ENCODE data around the gene CCDC40.
"Not testable (repeated sequence)": the region's sequence is repeated elsewhere in the genome, so short reads cannot be mapped to it uniquely, and the experiment has no call there.

CCDC40 gene, protein sequence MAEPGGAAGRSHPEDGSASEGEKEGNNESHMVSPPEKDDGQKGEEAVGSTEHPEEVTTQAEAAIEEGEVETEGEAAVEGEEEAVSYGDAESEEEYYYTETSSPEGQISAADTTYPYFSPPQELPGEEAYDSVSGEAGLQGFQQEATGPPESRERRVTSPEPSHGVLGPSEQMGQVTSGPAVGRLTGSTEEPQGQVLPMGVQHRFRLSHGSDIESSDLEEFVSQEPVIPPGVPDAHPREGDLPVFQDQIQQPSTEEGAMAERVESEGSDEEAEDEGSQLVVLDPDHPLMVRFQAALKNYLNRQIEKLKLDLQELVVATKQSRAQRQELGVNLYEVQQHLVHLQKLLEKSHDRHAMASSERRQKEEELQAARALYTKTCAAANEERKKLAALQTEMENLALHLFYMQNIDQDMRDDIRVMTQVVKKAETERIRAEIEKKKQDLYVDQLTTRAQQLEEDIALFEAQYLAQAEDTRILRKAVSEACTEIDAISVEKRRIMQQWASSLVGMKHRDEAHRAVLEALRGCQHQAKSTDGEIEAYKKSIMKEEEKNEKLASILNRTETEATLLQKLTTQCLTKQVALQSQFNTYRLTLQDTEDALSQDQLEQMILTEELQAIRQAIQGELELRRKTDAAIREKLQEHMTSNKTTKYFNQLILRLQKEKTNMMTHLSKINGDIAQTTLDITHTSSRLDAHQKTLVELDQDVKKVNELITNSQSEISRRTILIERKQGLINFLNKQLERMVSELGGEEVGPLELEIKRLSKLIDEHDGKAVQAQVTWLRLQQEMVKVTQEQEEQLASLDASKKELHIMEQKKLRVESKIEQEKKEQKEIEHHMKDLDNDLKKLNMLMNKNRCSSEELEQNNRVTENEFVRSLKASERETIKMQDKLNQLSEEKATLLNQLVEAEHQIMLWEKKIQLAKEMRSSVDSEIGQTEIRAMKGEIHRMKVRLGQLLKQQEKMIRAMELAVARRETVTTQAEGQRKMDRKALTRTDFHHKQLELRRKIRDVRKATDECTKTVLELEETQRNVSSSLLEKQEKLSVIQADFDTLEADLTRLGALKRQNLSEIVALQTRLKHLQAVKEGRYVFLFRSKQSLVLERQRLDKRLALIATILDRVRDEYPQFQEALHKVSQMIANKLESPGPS

DNA sequence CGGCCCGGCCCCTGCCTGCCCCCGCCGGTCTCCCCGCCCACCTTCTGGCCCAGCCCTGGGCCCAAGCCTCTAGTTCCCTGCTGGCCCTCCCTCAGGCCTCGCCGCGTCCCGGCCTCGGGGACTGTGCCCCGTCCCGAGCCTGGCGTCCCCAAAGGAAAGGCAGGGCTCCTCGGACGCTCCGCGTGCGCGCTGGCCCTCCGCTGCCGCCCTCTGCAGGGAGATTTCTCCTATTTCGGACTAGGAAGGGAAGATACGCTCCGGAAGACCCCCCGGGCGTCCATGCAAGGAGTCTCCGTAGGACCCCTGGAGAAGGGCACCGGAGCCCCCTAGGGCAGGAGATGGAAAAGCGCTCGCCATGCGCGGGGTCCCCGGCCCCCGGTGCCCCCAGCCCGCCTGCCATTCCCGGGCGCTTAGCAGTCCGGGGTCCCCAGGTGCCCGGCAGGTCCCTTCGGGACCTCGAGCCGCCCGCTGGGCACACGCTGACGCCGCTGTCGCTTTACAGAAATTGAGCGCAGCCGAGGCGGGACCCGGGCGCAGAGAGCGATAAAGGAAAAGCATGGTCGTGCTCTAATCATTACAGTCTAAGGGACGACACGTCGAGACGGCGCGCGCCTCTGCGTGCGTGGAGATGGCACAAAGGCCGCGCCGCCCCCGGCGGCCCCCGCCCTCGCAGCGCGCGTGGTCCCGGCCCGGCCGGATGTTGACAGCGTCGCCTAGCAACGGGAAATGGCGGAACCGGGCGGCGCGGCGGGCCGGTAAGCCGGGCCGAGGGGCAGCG lies at the start of gene CCDC40:
CCDC40 (plus strand) TSS at position 706 of the 778 bp plus-strand sequence; CDS start at position 727, 21 bp downstream.
- peak; percentile 67 for DNase-seq (ENCODE audit: low spot score)

DNA sequence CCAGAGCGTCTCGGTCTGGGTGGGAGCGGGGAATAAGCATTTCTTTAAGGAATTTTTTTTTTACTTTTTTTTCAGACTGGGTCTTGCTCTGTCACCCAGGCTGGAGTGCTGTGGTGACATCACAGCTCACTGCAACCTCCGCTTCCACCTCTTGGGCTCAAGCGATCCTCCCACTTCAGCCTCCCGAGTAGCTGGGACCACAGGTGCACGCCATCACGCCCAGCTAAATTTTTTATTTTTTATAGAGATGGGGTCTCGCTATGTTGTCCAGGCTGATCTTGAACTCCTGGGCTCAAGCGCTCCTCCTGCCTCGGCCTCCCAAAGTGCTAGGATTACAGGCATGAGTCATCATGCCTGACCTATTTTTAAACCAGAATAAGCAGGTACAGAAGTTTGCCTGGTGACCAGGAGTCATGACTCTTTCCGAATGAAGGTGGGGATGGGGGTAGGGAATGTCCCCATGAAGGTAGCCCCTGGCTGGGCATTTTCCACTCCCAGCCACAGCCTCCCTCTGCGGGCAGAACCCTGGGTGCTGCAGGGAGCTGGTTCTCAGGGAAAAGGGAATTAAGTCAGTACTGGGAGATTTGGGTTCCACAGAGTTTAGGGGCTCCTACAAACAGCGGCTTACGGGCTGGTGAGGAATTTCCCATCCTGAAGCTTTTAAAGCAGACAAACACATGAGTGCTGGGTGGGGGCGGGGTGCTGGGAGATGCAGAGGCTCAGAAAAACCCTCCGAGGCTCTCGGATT lies 49.1 kb upstream of the CCDC40 start:
- DNase-seq (ENCODE audit: low spot score), result no peak

DNA sequence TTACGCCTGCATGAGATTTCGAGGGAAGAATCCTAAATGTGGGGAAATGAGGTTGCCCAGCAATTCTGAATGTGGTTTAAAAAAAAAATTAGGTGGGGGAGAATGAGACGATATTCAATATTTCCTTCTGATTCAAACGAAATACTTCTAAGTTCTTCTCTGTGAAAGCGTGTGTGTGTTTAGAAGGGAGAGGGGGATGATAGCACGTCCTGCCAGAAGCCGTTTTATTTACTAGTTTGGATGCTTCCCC lies 48.6 kb upstream of the CCDC40 start:
- no peak for DNase-seq (ENCODE audit: low spot score)

DNA sequence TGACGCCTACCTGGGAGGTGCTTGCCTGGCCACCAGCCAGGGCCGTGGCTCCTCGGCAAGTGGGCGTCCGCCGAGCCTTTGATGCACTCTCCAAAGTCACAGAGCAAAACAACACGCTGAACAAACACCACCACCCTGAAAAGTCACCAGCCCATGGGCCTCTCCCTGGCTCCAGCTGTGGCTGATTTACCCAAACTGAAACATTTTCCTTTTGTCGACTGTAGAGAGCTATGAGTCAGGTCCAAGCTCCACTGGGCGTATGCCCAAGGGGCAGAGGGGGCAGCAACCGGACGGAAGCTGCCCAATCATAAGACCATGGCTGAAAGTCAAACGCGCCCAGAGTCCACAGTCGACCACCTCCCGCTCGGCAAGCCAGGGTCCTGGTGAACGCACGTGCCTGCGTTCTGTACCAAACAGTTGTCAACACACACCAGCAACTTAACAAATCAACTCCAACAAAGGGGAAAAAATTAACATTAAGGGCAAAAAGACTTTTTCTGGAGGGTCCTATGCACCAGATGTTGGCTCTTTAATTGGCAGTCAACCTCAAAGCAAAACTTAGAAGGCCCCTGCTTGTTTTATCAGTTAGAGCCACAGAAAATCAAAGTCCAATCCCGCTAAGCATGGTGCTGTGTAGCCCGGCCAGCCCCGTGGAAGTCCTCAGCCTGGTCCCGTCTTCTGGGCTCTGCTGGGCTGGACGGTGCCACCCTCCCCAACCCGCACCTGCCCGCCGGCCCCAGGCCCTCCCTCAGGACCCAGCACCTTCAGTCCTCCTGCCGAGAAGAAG lies 48.1 kb upstream of the CCDC40 start:
- no peak for DNase-seq (ENCODE audit: low spot score)

DNA sequence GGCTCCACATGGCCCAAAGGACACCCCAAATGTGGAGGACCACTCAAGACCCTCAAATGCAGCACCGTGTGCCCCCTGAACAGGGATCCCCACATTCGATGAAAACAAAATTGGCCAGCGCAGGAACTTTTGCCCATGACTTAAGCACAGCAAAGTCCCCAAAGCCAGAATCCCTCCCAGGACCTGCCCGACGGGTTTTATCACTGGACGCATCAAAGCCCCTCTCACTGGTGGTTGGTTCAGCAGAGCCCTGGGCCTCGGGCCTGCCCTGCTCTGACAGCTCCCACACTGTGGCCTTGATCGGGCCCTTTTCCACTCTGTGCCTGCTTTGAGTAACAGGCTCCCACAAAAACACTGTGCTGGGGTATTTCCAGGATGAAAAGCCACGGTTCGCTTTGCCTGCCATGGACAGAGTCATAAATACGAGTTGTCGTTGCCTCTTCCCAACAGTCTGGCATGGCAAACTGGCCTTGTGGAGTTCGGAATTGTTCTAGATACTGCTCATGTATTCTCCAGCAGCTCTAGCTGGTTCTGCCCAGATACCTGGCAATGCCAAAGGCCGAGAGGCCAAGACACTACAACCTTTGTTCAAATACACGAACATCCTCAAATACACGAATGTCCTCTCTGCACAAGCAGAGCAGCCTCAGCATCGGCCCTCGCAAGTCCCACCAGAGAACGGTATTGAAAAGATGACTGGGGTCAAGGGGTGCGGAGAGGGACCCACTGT lies 47.2 kb upstream of the CCDC40 start:
- no peak for DNase-seq (ENCODE audit: low spot score)

DNA sequence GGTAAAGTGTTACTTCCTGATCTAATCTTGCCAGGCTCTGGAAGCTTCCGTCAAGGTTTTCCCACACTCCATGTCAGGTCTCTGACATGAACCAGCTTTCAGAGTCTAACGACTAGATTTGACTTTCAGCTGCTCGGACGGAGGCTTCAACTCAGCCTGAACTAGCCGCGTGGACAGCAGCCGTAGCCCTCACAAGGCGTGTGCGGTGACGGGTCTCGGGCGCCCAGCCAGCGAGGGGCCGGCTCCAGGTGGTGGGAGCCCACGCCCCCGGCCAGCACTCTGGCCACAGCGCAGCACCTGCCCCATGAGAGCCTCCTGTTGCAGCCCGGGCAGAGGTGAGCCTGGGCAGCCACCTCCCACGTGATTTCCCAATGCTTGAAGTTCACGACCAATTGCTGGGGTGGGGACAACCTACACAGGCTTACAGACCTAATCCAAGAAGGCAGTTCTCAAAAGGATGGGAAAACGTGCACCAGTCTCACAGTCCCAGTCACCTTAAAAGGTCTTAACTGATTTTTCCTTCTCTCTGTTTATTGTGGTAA lies 46.3 kb upstream of the CCDC40 start:
- no peak for DNase-seq (ENCODE audit: low spot score)

DNA sequence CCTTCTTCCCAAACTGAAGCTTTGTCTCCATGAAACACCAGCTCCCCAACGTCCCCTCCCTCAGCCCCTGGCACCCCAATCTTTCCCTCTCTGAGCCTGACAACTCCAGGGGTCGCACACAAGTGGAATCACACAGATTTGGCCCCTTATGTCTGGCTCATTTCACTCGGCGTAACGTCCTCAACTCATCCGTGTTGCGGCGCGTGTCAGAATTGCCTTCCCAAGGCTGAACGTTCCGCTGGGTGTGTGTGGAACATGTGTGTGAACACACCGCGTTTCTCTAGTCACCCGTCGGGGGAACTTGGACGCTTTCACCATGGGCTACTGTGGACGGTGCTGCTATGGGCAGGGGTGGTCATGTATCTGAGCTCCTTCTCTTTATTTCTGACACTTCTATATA lies 45.7 kb upstream of the CCDC40 start:
- no peak for DNase-seq (ENCODE audit: low spot score)

DNA sequence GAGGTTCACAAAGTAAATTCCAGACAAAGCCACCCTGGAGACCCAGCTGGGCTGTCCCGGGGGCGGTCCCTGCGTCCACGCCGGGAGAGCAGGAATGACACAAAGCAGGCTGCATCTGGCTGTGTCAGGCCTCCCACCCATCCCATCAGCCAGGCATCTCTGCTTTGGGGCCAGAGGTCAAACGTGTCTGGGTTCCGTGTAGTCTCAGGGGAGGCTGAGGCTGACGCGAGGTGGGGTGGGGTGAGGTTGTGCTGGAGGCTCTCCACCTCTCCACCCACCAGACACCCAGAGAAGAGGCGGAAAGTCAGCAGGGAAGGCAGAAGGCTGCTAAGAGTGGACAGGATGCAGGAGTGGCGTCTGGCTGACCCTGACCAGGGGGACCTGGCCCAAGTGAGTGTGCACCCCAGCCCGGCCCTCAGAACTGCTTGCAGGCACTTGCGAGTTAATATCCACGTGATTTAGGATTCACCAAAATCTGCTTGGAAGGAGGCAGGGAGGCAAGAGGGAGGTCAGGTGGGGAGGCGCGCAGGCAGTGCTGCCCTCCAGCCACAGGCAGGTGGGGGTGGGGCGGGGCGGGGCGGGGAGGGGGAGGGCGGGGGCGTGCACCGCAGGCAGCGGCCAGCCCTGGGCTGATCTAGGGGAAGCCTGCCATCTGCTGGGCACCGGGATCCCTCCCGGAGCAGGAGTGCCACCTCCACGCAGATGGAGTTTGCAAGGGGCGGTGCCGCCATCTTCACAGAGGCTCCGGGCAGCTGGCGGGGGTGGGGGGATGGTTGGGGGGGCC lies 45.1 kb upstream of the CCDC40 start:
- DNase-seq (ENCODE audit: low spot score), result peak; percentile 90

DNA sequence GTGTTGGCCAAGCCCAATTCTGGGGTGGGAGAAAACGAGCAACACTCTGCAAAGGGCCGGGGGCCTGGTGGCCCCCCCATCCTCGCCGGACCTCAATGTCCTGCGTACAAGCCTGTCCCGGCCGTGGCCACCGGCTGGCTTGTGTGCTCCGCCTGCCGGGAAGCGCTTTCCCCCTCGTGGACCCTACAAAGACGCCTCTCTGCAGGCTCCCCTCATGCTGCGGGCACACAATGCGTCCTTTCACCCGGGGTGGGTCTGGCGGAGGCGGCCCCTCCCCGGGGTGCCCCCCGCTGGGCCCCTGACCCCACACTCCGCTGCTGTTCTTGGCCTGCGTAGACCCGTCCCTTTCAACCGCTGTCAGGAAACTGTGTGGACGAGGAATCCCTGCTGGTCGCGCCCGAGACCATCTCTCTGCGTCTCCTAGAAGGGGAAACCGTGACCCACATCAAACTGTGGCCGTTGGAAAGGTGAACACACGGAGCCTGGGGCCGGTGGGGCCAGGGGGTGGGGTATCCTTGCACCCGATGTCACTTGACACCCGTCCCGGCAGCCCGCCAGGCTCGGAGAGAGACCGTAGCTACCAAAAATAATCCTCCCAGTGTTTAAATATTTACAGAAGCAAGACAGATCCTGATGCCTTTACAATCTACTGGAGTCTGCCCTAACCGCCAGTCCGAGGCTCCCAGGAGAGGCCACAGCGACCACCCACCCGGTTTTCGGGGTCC lies 44.4 kb upstream of the CCDC40 start:
- no peak for DNase-seq (ENCODE audit: low spot score)

DNA sequence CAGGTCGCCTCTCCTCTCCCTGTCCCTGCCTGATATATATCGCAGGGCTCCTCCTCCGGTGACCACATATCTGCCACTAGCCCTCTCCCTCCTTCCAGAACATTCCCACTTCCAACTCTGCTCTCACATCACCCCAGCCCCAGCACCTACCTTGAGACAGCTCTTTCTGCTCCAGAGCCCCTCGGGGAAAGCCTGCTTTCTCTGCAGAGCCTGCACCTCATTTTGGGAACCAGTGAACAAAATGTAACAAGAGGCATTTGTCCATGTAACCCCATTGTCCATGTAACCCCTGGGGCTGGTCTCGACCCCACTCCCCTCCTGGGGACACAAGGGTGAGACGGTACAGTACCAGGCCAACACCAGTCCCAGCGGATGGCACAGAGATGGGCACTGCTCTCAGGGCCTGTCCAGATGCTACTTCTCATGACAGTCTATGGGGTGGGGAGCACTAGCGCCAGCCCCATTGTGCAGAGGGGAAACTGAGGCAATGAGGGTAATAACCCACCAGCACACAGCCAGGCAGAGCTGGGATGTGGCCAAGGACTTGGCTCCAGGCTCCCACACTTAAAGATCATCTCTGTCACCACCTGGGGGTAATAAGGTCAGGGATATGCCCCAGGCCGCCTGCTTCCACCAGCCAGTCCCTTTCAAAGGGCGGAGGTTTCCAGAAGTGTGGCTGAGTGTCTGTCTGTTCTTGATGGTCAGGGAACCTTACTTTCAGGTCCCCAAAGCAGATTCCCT lies 43.6 kb upstream of the CCDC40 start:
- no peak for DNase-seq (ENCODE audit: low spot score)

DNA sequence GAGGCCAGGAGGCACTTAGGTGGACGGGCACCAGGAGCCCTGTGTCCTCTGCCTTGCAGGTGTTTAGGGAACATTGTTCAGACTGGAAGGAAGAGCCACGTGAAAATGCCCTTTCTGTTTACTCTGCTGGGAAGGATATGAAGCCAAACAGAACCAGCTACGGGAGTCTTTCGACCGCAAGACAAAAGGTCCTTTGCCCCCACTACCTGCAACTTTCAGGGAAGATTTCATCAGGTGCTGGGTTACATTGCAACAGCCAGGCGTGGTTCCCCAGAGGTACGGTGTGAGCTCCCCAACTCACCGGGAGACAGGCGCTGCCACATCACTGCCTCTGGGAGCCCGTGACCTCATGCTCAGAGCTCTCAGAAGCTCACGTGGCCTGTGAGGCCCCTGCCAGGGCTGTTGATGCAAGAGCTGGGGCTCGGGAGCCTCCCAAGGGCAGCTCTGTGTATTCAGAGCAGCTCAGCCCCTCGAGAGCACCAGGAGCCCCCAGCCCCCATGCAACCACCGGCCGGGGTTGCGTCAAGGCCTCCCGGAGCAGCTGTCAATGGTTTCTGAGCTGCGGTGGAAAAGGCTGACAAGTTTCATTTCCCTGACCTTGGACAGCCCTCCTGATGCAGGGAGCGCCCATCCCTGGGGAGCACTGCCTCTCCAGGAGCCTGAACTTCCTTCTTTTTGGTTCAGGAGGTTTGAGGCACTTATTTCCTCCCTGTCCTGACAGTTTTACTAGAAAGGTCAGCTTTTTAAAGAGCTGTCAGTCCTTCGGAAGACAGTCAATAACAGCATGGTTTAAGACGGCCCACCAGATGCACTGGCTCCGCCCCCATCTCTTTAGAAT lies 42.8 kb upstream of the CCDC40 start:
- peak; percentile 22 for DNase-seq (ENCODE audit: low spot score)

DNA sequence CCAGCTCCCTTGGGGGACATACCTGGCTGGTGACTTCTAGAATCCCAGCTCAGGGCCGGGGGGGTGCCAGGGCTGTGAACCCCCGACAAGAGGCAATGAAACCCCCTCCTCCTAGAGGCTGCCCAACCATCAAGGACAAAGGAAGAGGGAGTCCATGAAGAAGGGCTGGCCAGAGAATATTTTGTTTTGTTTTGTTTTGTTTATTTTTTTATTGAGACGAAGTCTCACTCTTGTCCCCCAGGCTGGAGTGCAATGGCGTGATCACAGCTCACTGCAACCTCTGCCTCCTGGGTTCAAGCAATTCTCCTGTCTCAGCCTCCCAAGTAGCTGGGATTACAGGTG lies 42.2 kb upstream of the CCDC40 start:
- not testable (repeated sequence) for DNase-seq (ENCODE audit: low spot score)

DNA sequence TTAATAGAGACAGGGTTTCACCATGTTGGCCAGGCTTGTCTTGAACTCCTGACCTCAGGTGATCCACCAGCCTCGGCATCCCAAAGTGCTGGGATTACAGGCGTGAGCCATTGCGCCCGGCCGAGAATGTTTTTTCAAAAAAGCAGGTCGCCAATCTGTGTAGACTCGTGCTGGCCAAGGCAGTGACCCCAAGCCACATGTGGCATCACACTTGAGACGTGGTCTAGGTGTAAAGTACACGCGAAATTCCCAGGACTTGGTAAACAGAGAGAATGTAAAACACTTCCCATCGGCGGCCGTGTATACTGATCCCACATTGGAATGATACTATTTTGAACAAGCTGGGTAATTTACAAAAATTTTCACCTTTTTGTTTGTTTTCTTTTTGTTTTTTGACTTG lies 41.8 kb upstream of the CCDC40 start:
- DNase-seq (ENCODE audit: low spot score), result no peak

DNA sequence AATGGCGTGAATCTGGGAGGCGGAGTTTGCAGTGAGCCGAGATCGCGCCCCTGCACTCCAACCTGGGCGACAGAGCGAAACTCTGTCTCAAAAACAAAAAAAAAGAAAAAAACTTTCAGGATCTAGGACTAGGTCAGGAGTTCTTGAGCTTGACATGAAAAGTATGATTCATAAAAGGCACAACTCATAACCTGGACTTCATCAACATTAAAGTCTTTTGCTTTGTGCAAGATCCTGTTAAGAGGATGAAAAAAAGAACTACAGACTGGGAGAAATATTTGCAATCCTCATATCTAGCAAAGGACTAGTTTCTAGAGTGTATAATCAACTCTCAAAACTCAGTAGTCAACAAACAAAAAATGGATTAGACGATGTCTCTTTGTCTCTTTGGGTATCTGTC lies 40.7 kb upstream of the CCDC40 start:
- no peak for DNase-seq (ENCODE audit: low spot score)

DNA sequence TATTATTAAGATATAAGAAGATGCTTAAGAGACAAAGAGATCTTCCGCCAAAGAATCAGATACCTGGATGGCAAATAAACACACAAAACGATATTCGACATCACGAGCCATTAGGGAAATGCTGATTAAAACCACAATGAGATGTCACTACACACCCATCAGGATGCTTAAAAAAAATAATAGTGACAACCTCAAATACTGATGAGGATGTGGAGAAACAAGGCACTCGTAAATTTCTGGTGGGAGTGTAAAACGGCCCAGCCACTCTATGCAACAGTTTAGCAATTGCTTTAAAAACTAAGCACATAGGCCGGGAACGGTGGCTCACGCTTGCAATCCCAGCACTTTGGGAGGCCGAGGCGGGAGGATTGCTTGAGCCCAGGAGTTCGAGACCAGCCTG lies 40.2 kb upstream of the CCDC40 start:
- DNase-seq (ENCODE audit: low spot score), result no peak

DNA sequence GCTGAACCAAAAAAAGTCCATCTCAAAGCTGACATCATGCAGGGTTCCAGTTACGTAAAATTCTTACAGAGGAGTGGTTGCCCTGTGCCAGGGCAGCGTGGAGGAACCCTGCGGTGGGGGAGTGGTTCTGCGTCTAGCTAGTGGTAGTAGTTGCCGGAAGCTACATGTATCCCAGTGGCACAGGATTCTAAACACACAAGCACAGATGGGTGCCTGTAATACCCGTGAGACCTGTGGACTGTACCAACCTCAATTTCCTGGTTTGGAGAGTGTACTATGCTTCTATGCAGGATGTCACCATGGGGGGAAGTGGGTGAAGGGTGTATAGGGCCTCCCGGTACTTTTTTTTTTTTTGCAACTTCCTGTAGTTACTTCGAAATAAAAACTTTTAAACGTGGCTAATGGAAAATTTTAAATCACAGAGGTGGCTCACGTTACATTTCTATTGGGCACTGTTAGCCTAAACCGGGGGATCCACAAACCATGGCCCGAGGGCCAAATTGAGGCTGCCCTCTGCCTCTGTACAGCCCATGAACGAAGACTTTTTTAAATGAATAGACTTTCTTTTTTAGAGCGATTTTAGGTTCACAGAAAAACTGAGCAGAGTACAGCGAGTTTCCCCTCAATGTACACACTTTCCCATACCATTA lies 39.3 kb upstream of the CCDC40 start:
- DNase-seq (ENCODE audit: low spot score), result peak; percentile 93

Data from CD4-positive, alpha-beta T cell treated with Interleukin-6 at 100 ng/mL for 8 hours (primary cell).